Measurements from ENCODE around the gene RPS6KA3. TPM values are rescaled to one million over a fixed set of nuclear protein-coding genes. Genes with fewer than 3 reads are reported as not detected.

The RPS6KA3 gene
- total and polyA plus RNA-seq, 2 of the 8 experiments (the other 6 are each of a cell fraction or from before 2014, with no cell fraction given): 7.1 to 13.0 TPM

DNA sequence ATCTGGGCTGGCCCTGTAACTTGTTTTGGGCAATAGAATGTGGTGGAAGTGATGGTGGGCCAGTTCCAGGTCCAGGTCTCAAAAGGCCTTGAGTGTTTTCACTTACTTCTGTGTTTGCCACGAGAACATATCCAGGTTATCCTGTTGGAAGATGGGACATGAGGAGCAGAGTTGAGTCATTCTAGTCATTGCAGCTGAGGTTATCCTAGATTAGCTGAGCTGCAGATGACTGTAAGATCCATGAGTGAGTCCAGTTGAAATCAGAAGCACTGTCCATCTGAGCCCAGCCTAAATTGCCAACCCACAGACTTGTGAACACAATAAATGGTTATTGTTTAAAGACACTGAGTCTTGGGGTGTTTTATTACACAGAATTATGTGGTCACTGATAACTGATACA lies 45.3 kb upstream of the RPS6KA3 start:
- Histone ChIP-seq H2BK15ac (ENCODE audit: low read length) (no peak overlapping the region), H3K14ac (ENCODE audit: insufficient read length) (no peak overlapping the region), H3K79me1 (ENCODE audit: low read depth, low read length) (no peaks in the 10 kb centered on the region), H2BK12ac (ENCODE audit: low read depth, low read length) (no peak overlapping the region), H3K4me2 (ENCODE audit: insufficient read depth in 1 of 2, low read depth in 2 of 2, low read length in 2 of 2) (no peak overlapping the region), H2BK20ac (ENCODE audit: low read length) (no peak overlapping the region), H4K91ac (replicated peaks; ENCODE audit: insufficient read length, low read length) (no peak overlapping the region), H3K36me3 (ENCODE audit: control insufficient read depth in 2 of 4, insufficient read depth in 4 of 4, low read length in 3 of 4) (no peaks in the 10 kb centered on the region), H3K9me3 (ENCODE audit: insufficient read depth in 2 of 2, low read depth in 1 of 2, low read length in 1 of 2) (no peaks in the 10 kb centered on the region), H3K4me3 (ENCODE audit: extremely low read depth in 1 of 4, insufficient read depth in 2 of 4, low read depth in 3 of 4, low read length in 4 of 4) (no peak overlapping the region), H2AFZ (ENCODE audit: low read length) (no peak overlapping the region), H4K8ac (ENCODE audit: extremely low read depth, insufficient read depth, low read length) (no peak overlapping the region), H3K56ac (replicated peaks; ENCODE audit: insufficient read length, low read depth, low read length) (no peak overlapping the region), H3K27ac (ENCODE audit: low read depth, low read length) (no peak overlapping the region), H4K5ac (ENCODE audit: insufficient read length, low read depth, low read length) (no peak overlapping the region), H2BK5ac (ENCODE audit: low read depth, low read length) (no peak overlapping the region), H3K79me2 (ENCODE audit: control insufficient read depth in 1 of 2, insufficient read depth in 2 of 2, low read length in 2 of 2) (no peaks in the 10 kb centered on the region), H2AK5ac (ENCODE audit: low read depth, low read length) (no peak overlapping the region), H3K9ac (replicated peaks in 1 of 4; ENCODE audit: extremely low read depth in 1 of 4, low read depth in 3 of 4, low read length in 3 of 4) (no peak overlapping the region), H3K4ac (replicated peaks; ENCODE audit: insufficient read length, low read depth, low read length) (no peak overlapping the region), H3K23me2 (ENCODE audit: low read depth, low read length) (no peaks in the 10 kb centered on the region), H4K20me1 (replicated peaks in 1 of 2; ENCODE audit: control insufficient read depth in 1 of 2, insufficient read depth in 2 of 2, low read length in 2 of 2) (no peaks in the 10 kb centered on the region), H3K18ac (ENCODE audit: extremely low read depth, low read length) (no peak overlapping the region), H3K4me1 (replicated peaks in 1 of 4; ENCODE audit: control insufficient read depth in 3 of 4, insufficient read depth in 4 of 4, low read length in 3 of 4) (no peaks in the 10 kb centered on the region), H2BK120ac (replicated peaks; ENCODE audit: low read depth, low read length) (no peak overlapping the region), H3K27me3 (replicated peaks in 1 of 4; ENCODE audit: control insufficient read depth in 3 of 4, extremely low read depth in 1 of 4, insufficient read depth in 3 of 4, low read length in 3 of 4) (no peaks in the 10 kb centered on the region), H3K23ac (ENCODE audit: insufficient read length) (no peak overlapping the region)
- TF ChIP-seq ATF2 (IDR thresholded peaks at IDR 0.05; ENCODE audit: low read length): no peak
- TF ChIP-seq CEBPB (IDR thresholded peaks at IDR 0.05; ENCODE audit: low read depth, low read length): no peak
- TF ChIP-seq SRF (IDR thresholded peaks at IDR 0.05; ENCODE audit: low read depth, low read length): no peak
- WGBS, 2 experiments (ENCODE audit: extremely low coverage in 1 of 2, insufficient coverage in 1 of 2, insufficient read length in 1 of 2, insufficient replicate concordance in 2 of 2, low coverage in 1 of 2, low lambda C conversion rate in 2 of 2, missing lambda C conversion rate in 1 of 2): 100% methylated on average over 1 of the region's 1 CpG; no CpG with 5 or more reads in 1 of the 2 experiments
- CTCF ChIA-PET (ENCODE audit: partially characterized antibody): interaction anchor here (1.0 kb wide), 1 partner anchor 11 kb away, joined by 5 read pairs; no protein-coding TSS in a partner anchor
- DNase-seq (ENCODE audit: low read depth in 1 of 2, low spot score in 2 of 2) (no peak), FAIRE-seq (no peak)
- POLR2A ChIA-PET (ENCODE audit: partially characterized antibody): no interaction called here
